HG02943 (cell line): ENCODE data around the gene GLIS1.

ENCODE experiments used
- ATAC-seq: cut with Tn5 transposase; IDR thresholded peaks from one replicate; pipeline ENCODE4 v1.9.1; 2021; ENCODE audit warnings: mild to moderate bottlenecking, low read depth, moderate library complexity; ENCODE audit not compliant: unreplicated experiment

Gene GLIS1

DNA sequence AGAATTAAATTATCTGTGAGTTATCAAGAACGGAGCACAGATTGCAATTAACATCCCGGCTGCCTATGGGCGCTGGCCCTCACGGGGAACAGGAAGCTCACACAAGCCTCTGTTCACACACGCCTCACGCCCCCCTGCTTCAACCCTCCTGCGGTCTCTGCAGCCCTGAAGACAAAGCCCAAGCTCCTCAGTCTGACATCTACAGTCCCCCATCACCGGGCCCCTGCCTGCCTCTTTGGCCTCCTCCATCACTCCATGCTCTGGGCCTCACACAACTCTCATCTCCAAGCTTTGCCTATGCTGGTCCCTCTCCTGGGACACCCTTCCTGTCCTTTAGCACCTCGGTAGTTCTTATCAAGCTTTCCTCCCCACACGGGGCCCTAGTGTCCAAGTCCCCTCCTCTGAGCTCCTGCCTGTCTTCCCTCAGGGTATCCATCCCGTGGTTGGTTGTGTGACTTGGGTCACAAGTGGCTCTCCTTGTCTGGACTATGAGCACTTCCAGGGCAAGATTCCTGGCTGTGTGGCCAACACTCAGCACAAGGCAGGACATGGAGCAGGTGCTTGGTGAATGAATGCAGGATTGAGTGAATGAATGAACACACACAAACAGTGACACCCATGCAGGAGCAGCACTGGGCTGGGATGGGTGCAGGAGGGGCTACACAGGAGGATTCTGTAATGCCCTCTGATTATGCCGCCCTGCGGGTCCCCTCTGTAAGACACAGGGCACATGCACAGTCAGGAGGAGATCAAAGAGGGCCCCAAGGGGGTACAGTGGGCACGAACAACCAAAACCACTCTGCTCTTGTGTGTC is 163.6 kb downstream of the GLIS1 start:
- ATAC-seq: no peak

DNA sequence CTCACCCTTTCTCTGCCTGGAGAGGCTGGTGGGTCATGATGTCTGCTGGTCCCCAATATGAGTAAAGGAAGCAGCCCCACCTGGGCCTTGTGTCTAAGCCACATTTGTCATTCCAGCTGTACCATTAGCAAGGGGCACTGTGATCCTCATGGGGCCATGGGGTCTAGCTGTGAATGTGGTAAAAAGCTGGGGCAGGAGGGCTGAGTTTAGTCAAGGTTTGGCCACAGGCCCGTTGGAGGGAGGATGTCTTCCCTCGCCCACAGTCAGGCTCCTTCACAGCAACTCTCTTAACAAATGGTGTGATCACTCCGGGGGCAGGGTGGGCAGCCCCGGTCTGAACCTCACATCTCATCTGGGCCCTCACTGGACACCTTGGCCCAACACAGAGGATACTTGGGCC is 164.3 kb downstream of the GLIS1 start:
- ATAC-seq: no peak

DNA sequence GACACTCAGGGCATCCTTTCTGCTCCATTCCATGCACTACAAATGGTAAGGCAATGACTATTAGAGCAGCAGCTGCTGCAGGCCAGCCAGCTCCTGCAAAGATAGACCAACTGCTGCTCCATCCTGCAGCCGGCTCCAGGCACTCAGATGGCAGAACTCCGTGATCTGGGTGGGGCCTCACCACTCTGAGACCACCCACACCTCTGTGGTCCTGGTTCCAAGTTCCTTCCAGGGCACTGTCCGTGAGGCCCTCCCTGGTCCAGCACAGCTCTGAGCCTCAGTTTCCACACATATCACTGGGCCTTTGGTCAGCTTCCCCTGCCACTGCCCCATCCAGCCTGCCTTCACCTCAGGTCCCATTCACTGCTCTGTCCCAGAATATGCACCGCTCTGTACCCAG is 165.0 kb downstream of the GLIS1 start:
- ATAC-seq: no peak

DNA sequence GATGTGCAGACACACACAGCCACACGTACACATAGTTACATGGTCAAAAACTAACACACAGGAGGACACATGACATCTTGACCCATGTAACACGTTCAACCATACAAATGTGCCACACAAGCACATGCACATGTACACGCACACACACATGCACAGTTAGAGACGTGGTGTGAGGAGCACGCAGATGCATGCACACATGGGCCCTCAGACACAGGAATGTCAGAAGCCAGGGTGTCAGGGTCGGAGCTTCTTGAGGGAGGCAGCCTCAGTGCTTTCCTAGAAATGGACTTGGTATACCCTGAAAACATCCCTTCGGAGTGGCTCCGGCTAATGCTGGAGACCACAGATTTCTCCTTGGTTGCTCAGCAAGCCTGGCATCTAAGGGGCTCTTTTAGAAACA is 165.4 kb downstream of the GLIS1 start:
- no peak for ATAC-seq

DNA sequence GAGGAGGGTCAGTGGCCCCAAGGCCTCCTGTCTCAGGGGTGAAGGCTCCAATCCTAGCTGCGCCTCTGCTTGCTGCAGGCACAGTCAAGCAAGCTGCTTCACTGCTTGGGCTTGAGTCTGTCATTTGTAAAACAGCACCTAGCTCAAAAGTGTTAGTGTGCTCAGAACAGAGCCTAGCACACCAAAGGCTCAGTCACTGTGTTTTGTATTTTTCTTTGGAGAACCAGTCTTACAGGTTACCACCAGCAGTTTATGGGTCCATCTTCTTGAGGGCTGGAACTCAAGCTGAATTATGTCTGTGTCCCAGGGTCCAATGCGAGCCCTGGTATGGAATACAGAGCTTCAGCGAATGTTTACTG is 166.2 kb downstream of the GLIS1 start:
- ATAC-seq: no peak

DNA sequence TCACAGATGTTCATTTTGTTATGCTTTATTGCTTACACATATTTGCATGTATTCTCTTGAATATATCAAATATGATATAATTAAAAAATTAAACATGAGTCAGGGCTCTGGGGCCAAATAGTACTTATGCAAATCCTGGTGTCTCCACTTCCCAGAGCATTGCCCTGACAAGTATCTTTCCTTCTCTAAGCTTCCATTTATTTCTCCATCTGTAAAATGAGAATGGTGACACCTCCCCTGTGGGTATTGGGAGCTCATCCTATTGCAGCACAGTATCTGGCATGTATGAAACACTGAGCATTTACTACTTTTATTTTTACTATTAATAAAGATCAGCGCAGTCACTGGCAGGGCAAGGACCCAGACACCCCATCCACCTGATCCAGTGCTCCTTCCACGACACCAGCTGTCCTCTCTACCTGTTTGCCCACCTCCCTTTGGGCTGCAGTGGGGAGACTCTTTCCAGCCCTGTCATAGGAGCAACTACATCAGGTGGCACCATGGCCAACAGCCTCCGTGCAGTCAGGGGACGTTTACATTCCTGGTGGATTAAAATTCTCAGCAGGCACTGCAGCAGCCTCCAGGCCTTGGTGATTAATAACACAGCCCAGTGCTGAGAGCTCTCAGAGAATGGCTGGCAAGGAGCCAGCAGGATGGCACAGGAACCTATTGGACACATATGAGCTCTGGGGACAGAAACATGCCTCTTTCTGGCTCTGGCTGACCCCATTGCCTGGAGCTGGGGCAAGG is 166.7 kb downstream of the GLIS1 start:
- ATAC-seq: no peak

DNA sequence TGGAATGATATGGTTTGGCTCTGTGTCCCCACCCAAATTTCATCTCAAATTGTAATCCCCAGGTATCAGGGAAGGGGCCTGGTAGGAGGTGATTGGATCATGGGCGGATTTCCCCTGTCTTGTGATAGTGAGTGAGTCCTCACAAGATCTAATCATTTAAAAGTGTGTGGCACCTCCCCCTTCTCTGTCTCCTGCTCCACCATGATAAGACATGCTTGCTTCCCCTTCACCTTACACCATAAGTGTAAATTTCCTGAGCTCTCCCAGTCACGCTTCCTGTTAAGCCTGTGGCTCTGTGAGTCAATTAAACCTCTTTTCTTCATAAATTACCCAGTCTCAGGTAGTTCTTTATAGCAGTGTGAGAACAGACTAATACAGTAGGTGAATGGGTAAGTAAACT is 170.4 kb downstream of the GLIS1 start:
- no peak for ATAC-seq

DNA sequence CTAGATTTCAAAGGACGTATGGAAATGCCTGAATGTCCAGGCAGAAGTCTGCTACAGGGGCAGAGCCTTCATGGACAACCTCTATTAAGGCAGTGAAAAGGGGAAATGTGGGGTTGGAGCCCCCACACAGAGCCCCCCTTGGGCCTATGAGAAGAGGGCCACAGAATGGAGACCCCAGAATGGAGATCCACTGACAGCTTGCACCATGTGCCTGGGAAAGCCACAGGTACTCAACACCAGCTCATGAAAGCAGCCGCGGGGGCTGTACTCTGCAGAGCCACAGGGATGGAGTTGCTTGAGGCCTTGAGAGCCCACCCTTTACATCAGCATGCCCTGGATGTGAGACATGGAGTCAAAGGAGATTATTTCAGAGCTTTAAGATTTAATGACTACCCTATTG is 171.1 kb downstream of the GLIS1 start:
- no peak for ATAC-seq

DNA sequence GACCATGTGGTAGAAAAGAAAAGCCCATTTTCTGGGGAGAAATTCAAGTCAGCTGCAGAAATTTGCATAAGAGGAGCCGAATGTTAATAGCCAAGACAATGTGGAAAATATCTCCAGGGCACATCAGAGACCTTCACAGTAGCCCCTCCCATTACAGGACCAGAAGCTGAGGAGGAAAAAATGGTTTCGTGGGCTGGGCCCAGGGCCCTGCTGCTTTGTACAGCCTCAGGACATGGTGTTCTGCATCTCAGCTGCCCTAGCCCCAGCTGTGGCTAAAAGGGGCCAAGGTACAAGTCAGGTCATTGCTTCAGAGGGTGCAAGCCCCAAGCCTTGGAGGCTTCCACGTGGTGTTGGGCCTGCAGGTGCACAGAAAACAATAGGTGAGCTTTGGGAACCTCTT is 171.5 kb downstream of the GLIS1 start:
- ATAC-seq: no peak

DNA sequence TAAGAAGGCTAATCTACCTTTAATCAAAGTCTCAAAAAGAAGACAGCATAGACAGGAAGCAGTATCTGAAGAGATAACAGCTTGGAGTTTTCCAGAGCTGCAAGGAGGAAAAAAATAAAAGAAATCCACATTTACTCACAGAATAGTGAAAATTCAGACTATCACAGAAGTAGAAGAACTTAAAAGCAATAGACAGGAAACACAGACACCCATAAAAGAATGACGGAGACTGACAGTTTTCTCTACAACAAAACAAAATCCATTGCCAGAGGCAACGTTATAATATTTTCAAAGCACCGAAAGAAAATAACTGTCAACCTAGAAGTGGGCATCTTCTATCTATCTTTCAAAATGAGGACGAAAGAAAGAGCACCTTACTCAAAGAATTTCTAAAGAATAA is 175.4 kb downstream of the GLIS1 start:
- ATAC-seq: no peak

DNA sequence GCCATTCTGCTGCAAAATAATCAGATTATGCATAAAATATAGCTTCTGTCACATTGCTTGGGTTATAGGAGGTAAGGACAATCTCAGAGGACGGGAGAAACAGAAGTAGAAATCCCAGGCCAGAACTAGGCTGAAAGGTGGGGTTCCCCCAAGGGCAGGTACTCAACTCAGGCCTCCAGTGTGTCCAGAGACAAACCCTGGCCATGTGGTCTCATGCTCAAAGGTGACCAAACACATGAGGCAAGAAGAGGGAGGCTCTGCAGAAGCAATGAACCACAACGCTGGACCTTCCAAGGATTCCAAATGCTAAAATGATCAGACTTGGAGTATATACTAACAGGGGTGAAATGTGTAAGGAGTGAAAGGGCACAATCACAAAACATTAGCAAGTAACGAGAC is 176.0 kb downstream of the GLIS1 start:
- ATAC-seq: no peak

DNA sequence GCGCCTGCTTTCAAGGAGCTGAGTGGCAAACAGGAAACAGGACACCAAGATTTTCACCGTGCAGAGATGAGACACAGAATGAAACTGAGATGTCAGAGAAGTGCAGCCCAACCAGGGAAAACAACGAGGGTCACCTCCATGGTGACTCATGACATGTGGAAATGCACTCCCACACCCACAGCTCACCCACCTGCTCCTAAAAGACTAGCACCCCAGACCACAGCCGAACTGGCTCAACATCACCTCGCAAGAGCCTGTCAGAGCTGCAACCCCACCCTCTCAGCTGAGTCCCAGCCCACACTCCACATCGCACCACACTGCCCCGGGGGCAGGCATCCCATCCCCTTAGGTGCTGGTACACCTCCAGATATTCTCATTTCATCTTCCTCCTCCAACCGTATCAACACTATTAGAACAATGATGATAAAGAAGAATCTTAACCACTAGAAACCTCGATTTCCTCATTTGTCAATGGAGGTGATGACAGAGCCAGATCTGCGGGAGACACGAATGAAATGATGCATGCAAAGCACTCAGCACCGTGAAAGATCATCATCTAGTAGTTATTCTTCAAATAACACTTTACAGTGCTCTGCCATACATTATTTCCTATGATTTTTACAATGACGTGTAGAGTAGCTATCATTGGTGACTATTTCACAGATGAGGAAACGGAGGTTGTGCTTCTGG is 176.5 kb downstream of the GLIS1 start:
- ATAC-seq: no peak

DNA sequence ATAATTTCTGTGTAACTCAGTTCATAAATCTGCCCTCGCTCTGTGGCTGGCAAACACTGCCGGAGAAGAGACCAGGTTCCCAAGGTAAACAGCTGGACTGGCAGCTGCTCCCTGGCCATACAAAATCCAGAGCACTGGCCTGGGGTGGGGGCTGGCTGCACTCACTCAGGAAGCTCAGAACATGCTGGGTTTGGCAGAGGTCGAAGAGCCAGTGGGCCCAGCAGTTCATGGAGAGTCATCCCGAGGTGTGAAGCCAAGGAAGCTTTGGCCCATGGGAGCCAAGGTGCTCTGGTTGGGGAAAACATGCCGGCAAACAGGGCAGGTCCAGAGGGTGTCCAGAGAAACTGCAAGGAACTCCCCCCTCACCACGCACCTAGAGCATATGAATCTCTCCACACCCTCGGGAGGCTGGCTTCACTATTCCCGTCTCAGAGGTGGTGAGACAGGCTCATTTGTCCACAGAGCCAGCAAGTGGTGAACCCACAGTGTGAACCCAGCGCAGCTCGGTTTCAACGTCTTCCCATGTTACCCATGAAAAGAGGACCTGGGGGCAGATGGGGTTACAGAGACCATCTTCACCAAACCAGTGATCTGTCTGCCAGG is 177.4 kb downstream of the GLIS1 start:
- ATAC-seq: no peak

DNA sequence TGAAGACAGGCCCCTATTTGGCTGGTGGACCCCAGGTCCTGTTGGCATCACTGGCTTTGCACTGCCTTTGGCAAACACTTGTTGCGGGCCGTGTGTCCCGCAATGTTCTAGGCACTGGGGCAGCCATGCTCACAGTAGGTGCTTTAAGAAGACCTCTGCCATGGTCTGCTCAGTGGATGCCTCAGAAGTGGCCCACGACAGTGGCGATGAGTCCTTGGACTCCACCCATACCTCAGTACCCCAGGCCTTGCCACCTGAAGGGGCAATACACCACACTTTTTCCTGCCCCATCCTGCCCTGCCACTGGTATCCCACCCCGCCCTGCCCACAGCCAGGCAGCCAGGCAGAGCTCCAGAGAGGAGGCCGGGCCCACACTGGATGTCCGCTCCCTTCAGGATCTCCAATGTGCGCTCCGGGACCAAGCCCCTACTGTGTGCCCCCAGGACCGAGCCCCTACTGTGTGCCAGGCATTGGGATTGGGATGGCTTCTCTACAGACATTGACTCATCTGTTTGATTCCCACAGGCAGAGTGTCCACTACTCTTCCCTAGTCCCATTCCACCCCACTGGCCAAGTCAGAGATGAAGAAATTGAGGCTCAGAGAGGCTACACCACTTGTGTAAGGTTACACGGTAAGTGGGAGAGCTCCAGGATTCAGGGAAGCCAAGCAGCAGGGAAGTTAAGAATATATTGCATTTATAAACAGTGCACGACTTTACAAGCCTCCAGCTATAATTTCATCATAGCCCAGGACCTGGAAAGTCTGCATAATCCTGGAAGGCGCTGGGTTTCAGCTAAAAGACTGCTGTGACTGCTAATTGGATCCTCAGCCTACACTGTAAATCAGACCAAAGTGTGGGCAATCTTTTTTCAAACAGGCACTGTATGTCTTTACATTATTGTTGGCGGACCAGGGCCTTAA is 178.1 kb downstream of the GLIS1 start:
- no peak for ATAC-seq

DNA sequence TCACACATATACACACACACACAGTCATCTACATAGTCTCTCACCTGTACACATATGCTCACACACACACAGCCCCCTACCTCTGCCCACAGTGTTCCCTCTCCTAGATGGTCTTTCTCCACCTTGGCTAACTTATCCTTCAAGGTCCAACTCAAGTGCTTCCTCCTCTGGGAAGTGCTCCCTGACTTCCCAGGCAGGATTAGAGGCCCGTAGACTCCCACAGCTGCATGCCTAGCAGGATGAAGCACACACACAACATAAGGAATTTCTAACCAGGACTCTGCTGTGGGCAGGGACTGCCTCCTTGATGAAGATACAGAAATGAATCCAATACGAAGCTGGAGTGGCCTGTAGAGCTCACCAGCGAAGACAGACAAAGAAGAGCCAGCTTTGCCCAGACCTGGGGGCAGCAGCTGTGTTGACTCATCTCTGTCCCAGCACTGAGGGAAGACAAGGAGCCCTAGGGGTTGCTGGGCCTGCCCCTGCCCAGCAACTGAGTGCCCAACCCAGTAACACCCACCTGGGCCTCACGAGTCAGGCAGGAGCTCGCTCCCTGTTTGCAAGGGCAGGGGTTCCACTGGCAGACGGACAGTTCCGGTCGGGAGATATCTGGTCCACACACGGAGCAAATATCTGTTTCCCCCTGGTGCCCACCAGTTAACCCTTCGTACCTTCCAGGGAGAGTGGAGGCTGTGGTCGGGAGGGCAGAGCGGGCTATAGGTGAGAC is 178.9 kb downstream of the GLIS1 start:
- ATAC-seq: no peak

DNA sequence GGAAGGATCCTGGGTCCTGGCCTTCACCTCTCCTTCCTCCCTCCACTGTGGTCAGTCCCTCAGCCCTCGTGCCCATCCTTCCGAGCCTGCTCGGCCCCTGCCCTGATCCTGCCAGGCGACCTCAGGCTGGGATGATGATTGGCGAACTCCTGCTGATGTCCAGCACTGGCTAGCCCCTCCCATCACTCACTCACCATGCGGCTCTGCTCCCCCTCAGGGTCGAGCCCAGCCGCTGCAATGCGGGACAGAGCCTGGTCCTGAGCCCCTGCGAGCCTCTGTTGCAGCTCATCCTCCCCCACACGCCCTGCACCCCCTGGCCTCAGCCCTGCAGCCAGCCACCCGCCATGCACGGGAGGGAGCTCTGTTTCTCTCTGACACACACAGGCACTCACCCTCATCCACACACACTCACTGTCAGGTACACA is 179.6 kb downstream of the GLIS1 start:
- ATAC-seq: no peak

DNA sequence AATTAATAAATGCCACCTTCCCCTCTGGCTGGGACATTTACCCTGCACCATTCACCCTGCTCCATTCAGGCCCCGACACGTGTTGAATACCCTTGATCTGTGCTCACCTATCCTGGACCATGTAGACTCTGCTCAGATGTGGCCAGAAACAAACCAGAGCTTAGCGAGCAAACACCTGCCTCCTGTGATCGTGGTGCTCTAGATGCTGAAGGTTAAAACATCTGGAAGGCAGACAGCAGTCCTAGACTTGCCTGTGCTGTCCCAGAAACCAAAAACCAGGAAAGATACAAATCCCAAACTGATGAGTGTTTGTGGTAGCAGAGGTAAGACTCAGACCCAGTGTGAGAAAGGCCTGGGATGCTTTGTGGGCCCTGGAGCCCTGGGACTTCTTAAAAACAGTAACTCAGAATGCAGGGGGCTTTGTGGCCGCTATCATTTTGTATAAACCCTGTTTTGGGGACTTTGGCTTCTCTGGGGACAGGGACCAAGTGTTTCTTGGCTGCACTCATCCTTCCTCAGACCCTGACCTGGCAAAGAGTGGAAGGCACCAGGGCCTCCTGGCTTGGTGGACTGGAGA is 180.1 kb downstream of the GLIS1 start:
- ATAC-seq: no peak

DNA sequence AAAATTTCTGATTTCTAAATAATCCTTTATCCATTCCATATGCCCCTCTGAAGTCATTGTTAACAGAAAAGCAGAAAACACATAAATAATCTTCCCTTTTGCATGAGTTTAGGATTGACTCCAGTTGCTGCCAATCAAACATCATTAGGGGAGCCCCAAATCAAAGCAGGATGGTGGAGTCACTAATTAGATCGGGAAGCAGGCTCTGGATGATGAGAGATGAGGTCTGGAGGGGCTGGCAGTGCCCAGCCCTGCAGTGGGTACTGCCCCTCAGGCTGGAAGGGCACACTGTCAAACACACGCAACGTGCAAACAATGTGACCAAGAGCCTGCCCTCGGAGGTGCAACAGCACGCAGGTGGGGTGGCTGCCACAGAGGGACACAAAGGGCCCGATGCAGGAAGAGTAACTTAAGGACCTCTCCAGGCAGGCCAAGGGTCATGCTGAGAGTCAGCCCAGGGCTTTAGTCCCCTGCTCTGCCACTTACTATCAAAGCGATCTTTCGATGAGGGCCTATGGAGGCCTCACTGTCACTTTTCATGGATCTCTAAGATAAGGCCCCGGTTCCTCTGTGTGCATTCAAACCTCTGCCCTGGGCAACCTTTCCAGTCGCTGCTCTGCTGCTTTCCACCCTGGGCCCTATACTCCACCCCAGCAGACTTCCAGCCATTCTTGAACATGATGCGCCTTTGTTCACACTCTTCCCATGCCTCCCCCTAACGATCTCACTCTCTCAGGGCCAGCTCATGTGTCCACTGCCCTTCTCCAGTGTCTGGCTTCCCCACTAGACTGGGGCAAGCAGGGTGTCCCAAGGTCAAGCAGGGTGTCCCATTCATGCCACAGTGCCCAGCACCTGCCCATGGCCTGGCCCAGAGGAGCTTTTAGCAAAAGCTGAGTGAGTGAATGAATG is 180.9 kb downstream of the GLIS1 start:
- ATAC-seq: no peak
